Activated T-helper 2 cell treated with anti-CD3 and anti-CD28 coated beads, Interferon-gamma antibody, Interleukin-2, Interleukin-4, amounts not matched to agents 10 μg/mL and 5 μg/mL and 100 μg/mL, durations not matched to agents 14 hours and 24 hours and 36 hours (primary cell): Measurements from ENCODE around the gene ALDH6A1. TPM values are rescaled to one million over a fixed set of nuclear protein-coding genes. Genes with fewer than 3 reads are reported as not detected.
A peak's percentile ranks its signal among the peaks of the same experiment; 100 is the strongest.
"Not testable (repeated sequence)": the region's sequence is repeated elsewhere in the genome, so short reads cannot be mapped to it uniquely, and the experiment has no call there.

ENCODE experiments used
- DNase-seq: peaks from one replicate; pipeline ENCODE4 v3.0.0; 2021; ENCODE audit warnings: low spot score
- H3K27ac Mint-ChIP-seq: one replicate; pipeline ENCODE4 v1.8.0; 2021; ENCODE audit warnings: mixed read lengths
- H3K27me3 Mint-ChIP-seq: one replicate; pipeline ENCODE4 v1.8.0; 2021; ENCODE audit warnings: low read depth, mixed read lengths
- H3K36me3 Mint-ChIP-seq: one replicate; pipeline ENCODE4 v1.8.0; 2021; ENCODE audit warnings: low read depth, mixed read lengths
- H3K4me1 Mint-ChIP-seq: one replicate; pipeline ENCODE4 v1.8.0; 2021; ENCODE audit warnings: low read depth, mixed read lengths
- H3K4me3 Mint-ChIP-seq: one replicate; pipeline ENCODE4 v1.8.0; 2021; ENCODE audit warnings: low read depth, mild to moderate bottlenecking, moderate library complexity, mixed read lengths
- H3K9me3 Mint-ChIP-seq: one replicate; pipeline ENCODE4 v1.8.0; 2021; ENCODE audit warnings: mixed read lengths
- intact Hi-C: fragments of 100-400 bp; cut with micrococcal nuclease; formaldehyde crosslinking; loops from one replicate; pipeline ENCODE4 v1.15.1; 2023
- total RNA-seq: library from RNA; stranded (reverse); gene quantifications from 2 replicates; pipeline ENCODE4 v1.2.3, GENCODE V29; 2022

Gene ALDH6A1
- total RNA-seq, result 14.8 and 17.6 TPM in 2 replicates

- DNase-seq, result peak; percentile 100
- H3K27me3 Mint-ChIP-seq, result no peaks in the 10 kb centered on the region
- peak within 1 kb of the TSS; percentile 99 for H3K27ac Mint-ChIP-seq
- H3K4me1 Mint-ChIP-seq, result peaks cover 40% of the 10 kb centered on the region
- H3K36me3 Mint-ChIP-seq, result peaks cover 8% of the 10 kb centered on the region
- H3K9me3 Mint-ChIP-seq, result peaks cover 7% of the 10 kb centered on the region
- peak within 1 kb of the TSS; percentile 100 for H3K4me3 Mint-ChIP-seq
- intact Hi-C loops, result loop anchor here (1.0 to 2.0 kb wide), 5 partner anchors 65 to 409 kb away; partner anchors contain the start of genes BBOF1, COQ6, ENTPD5 and FAM161B
Measured at GRCh38 chr14:74084277-74085046, at the start of gene ALDH6A1, which contains the start of gene LIN52. ALDH6A1 (minus strand) TSS chr14:74084453; CDS start chr14:74084394, 59 bp downstream. LIN52 (plus strand) TSS chr14:74084956; CDS start chr14:74084975, 19 bp downstream.

- H3K4me3 Mint-ChIP-seq, result no peak overlapping the region
- H3K9me3 Mint-ChIP-seq, result no peaks in the 10 kb centered on the region
- H3K36me3 Mint-ChIP-seq, result peaks cover 10% of the 10 kb centered on the region
- no peaks in the 10 kb centered on the region for H3K27me3 Mint-ChIP-seq
- intact Hi-C loops, result no loop called here
- H3K4me1 Mint-ChIP-seq, result no peaks in the 10 kb centered on the region
- H3K27ac Mint-ChIP-seq, result no peak overlapping the region
- DNase-seq, result no peak
Measured at GRCh38 chr14:74127634-74128033, 43.4 kb upstream of the ALDH6A1 start.

GRCh38 chr14:74126315-74127013 is 42.2 kb upstream of the ALDH6A1 start:
- intact Hi-C loops, result no loop called here
- Mint-ChIP-seq H3K9me3 (no peaks in the 10 kb centered on the region), H3K36me3 (peaks cover 10% of the 10 kb centered on the region), H3K27me3 (no peaks in the 10 kb centered on the region), H3K4me1 (no peaks in the 10 kb centered on the region), H3K4me3 (no peak overlapping the region), H3K27ac (no peak overlapping the region)
- no peak for DNase-seq

GRCh38 chr14:74125487-74125886 is 41.2 kb upstream of the ALDH6A1 start:
- H3K9me3 Mint-ChIP-seq, DNase-seq, intact Hi-C loops, H3K27ac Mint-ChIP-seq, H3K27me3 Mint-ChIP-seq, H3K4me3 Mint-ChIP-seq, H3K4me1 Mint-ChIP-seq: not testable (repeated sequence)
- peaks cover 14% of the 10 kb centered on the region for H3K36me3 Mint-ChIP-seq

- H3K4me1 Mint-ChIP-seq, H3K27me3 Mint-ChIP-seq, H3K9me3 Mint-ChIP-seq, DNase-seq, H3K4me3 Mint-ChIP-seq, H3K27ac Mint-ChIP-seq: not testable (repeated sequence)
- intact Hi-C loops, result loop anchor here (2.0 kb wide), 1 partner anchor 139 kb away; no protein-coding TSS in a partner anchor
- peaks cover 11% of the 10 kb centered on the region for H3K36me3 Mint-ChIP-seq
Measured at GRCh38 chr14:74111395-74112216, 27.4 kb upstream of the ALDH6A1 start.

- Mint-ChIP-seq H3K36me3 (peaks cover 10% of the 10 kb centered on the region), H3K27me3 (no peaks in the 10 kb centered on the region), H3K9me3 (no peaks in the 10 kb centered on the region), H3K4me3 (no peak overlapping the region), H3K4me1 (no peaks in the 10 kb centered on the region), H3K27ac (no peak overlapping the region)
- intact Hi-C loops, result no loop called here
- DNase-seq, result no peak
Measured at GRCh38 chr14:74109369-74109768, 25.1 kb upstream of the ALDH6A1 start.

GRCh38 chr14:74105381-74105780 is 21.1 kb upstream of the ALDH6A1 start:
- Mint-ChIP-seq H3K4me1 (no peaks in the 10 kb centered on the region), H3K27me3 (no peaks in the 10 kb centered on the region), H3K9me3 (no peaks in the 10 kb centered on the region), H3K4me3 (no peak overlapping the region), H3K36me3 (peaks cover 16% of the 10 kb centered on the region), H3K27ac (no peak overlapping the region)
- intact Hi-C loops, result no loop called here
- DNase-seq, result no peak

- intact Hi-C loops, result no loop called here
- H3K9me3 Mint-ChIP-seq, result peaks cover 7% of the 10 kb centered on the region
- DNase-seq, result no peak
- H3K27ac Mint-ChIP-seq, result peak overlapping the region; percentile 44
- H3K4me1 Mint-ChIP-seq, result peaks cover 21% of the 10 kb centered on the region
- H3K4me3 Mint-ChIP-seq, result no peak overlapping the region
- no peaks in the 10 kb centered on the region for H3K27me3 Mint-ChIP-seq
- H3K36me3 Mint-ChIP-seq, result peaks cover 20% of the 10 kb centered on the region
Measured at GRCh38 chr14:74089251-74090020, 5.2 kb upstream of the ALDH6A1 start.

- peak overlapping the region; percentile 99 for H3K27ac Mint-ChIP-seq
- intact Hi-C loops, result loop anchor here (2.0 kb wide), 2 partner anchors 199 to 325 kb away; partner anchors contain the start of gene ZNF410
- no peak for DNase-seq
- no peaks in the 10 kb centered on the region for H3K27me3 Mint-ChIP-seq
- peaks cover 10% of the 10 kb centered on the region for H3K36me3 Mint-ChIP-seq
- H3K4me3 Mint-ChIP-seq, result peak overlapping the region; percentile 100
- peaks cover 7% of the 10 kb centered on the region for H3K9me3 Mint-ChIP-seq
- H3K4me1 Mint-ChIP-seq, result peaks cover 39% of the 10 kb centered on the region
Measured at GRCh38 chr14:74085828-74086227, 1.6 kb upstream of the ALDH6A1 start.

- peak overlapping the region; percentile 100 for H3K4me3 Mint-ChIP-seq
- H3K4me1 Mint-ChIP-seq, result peaks cover 40% of the 10 kb centered on the region
- DNase-seq, result no peak
- H3K36me3 Mint-ChIP-seq, result peaks cover 8% of the 10 kb centered on the region
- peaks cover 7% of the 10 kb centered on the region for H3K9me3 Mint-ChIP-seq
- intact Hi-C loops, result loop anchor here (2.0 kb wide), 2 partner anchors 198 to 324 kb away; partner anchors contain the start of gene ZNF410
- peak overlapping the region; percentile 99 for H3K27ac Mint-ChIP-seq
- H3K27me3 Mint-ChIP-seq, result no peaks in the 10 kb centered on the region
Measured at GRCh38 chr14:74085047-74085637, 889 bp upstream of the ALDH6A1 start.

GRCh38 chr14:74083784-74084276 is 423 bp downstream of the ALDH6A1 start:
- no peak for DNase-seq
- Mint-ChIP-seq H3K27me3 (no peaks in the 10 kb centered on the region), H3K9me3 (peaks cover 2% of the 10 kb centered on the region), H3K4me1 (peaks cover 37% of the 10 kb centered on the region), H3K36me3 (peaks cover 3% of the 10 kb centered on the region), H3K4me3 (peak overlapping the region; percentile 100), H3K27ac (peak overlapping the region; percentile 99)
- intact Hi-C loops, result loop anchor here (1.0 to 2.0 kb wide), 5 partner anchors 65 to 409 kb away; partner anchors contain the start of genes BBOF1, COQ6, ENTPD5 and FAM161B
